Motor neuron (in vitro differentiated cells): Measurements from ENCODE around the gene ZNF576. TPM values are rescaled to one million over a fixed set of nuclear protein-coding genes. Genes with fewer than 3 reads are reported as not detected.
"Not testable (repeated sequence)": the region's sequence is repeated elsewhere in the genome, so short reads cannot be mapped to it uniquely, and the experiment has no call there.

Source experiments
- ATAC-seq, 8 experiments: fragments of 200-7000 bp; cut with Tn5 transposase; replicated peaks in 6 of 8; 2 replicates each; pipeline ENCODE4 v1.8.0; 2021; ENCODE audit warnings: mild to moderate bottlenecking in 8 of 8, moderate library complexity in 8 of 8
- H3K27ac ChIP-seq, 2 donors: fragments of 250-450 bp; sonication (Bioruptor Pico); 2 replicates each; pipeline ENCODE4 v1.9.0; 2021; ENCODE audit warnings: antibody characterized with exemption in 2 of 2, mild to moderate bottlenecking in 2 of 2, moderate library complexity in 1 of 2
- H3K4me1 ChIP-seq, 2 donors: fragments of 250-450 bp; sonication (Bioruptor Pico); replicated peaks in 1 of 2; 2 replicates each; pipeline ENCODE4 v1.6.1; 2021; ENCODE audit warnings: antibody characterized with exemption in 2 of 2, mild to moderate bottlenecking in 2 of 2, moderate library complexity in 1 of 2
- H3K4me3 ChIP-seq, 5 donors: fragments of 250-450 bp; sonication (Bioruptor Pico); 2 replicates each; pipeline ENCODE4 v1.9.0; 2021; ENCODE audit warnings: antibody characterized with exemption in 5 of 5, mild to moderate bottlenecking in 5 of 5, moderate library complexity in 4 of 5
- WGBS, 10 experiments: fragments of 450-650 bp; shearing (Covaris generic); methylation state at CpG; one replicate each; pipeline ENCODE4 v1.0.0; 2022; 5-methylcytosine and 5-hydroxymethylcytosine counted together
- in situ Hi-C, 9 experiments: fragments of 400-800 bp; cut with MboI; loops; one replicate each; pipeline ENCODE4 v1.15.0; 2021; ENCODE audit warnings: low sequenced_read_pairs in 9 of 9, low pct_unique_long_range_greater_than_20kb in 2 of 9; ENCODE audit not compliant: unreplicated experiment in 9 of 9
- total RNA-seq, 8 experiments: library from RNA; unstranded; fragments of 300-600 nt; gene quantifications; 2 replicates each; pipeline versions ENCODE4 v1.2.3 to v1.2.4, GENCODE V29; 2022

Gene ZNF576
- total RNA-seq, 8 experiments from 2014 or later = 8.0 to 19.0 (median 11.8) TPM

- WGBS, 10 experiments = 0 to 40% (median 20%) methylated on average over 1 to 4 of the region's 9 CpGs; no CpG with 5 or more reads in 5 of the 10 experiments
- in situ Hi-C loops = no loop called here
- peak overlapping the region in 1 of 2 donors; percentile 85 for H3K27ac ChIP-seq
- no peak for ATAC-seq
- H3K4me1 ChIP-seq = peaks cover 25% of the 10 kb centered on the region in 2 donors
- H3K4me3 ChIP-seq = peak overlapping the region; percentile 91 to 100 (median 97)
Observed at GRCh38 chr19:43640424-43640757, 44.0 kb downstream of the ZNF576 start.

- 0 to 100% (median 67%) methylated on average over 1 to 2 of the region's 2 CpGs; no CpG with 5 or more reads in 3 of the 10 experiments for WGBS, 10 experiments
- ATAC-seq = no peak
- no peak overlapping the region for H3K4me3 ChIP-seq
- in situ Hi-C loops = no loop called here
- H3K27ac ChIP-seq = no peak overlapping the region
- H3K4me1 ChIP-seq = peaks cover 19% of the 10 kb centered on the region in 2 donors
Observed at GRCh38 chr19:43641333-43641732, 44.9 kb downstream of the ZNF576 start.

- 35 to 100% (median 71%) methylated on average over 1 to 4 of the region's 4 CpGs; no CpG with 5 or more reads in 1 of the 10 experiments for WGBS, 10 experiments
- peaks cover 9% of the 10 kb centered on the region in 2 donors for H3K4me1 ChIP-seq
- in situ Hi-C loops = no loop called here
- H3K4me3 ChIP-seq = no peak overlapping the region
- no peak for ATAC-seq
- H3K27ac ChIP-seq = no peak overlapping the region
Observed at GRCh38 chr19:43642531-43642930, 46.1 kb downstream of the ZNF576 start.

- H3K27ac ChIP-seq = no peak overlapping the region
- 7 to 100% (median 54%) methylated on average over 1 to 3 of the region's 3 CpGs for WGBS, 10 experiments
- no peak overlapping the region for H3K4me3 ChIP-seq
- peaks cover 4 to 5% of the 10 kb centered on the region in 2 donors for H3K4me1 ChIP-seq
- in situ Hi-C loops = no loop called here
- ATAC-seq = no peak
Observed at GRCh38 chr19:43643326-43643725, 46.9 kb downstream of the ZNF576 start.

GRCh38 chr19:43644181-43644580, 47.8 kb downstream of the ZNF576 start:
- no peak overlapping the region for H3K4me3 ChIP-seq
- no peaks in the 10 kb centered on the region for H3K4me1 ChIP-seq
- in situ Hi-C loops = no loop called here
- H3K27ac ChIP-seq = no peak overlapping the region
- no peak for ATAC-seq
- 53 to 91% (median 89%) methylated on average over 2 to 11 of the region's 13 CpGs; no CpG with 5 or more reads in 5 of the 10 experiments for WGBS, 10 experiments

GRCh38 chr19:43648633-43649032, 52.2 kb downstream of the ZNF576 start:
- no peak for ATAC-seq
- Histone ChIP-seq H3K27ac (no peak overlapping the region), H3K4me1 (peaks cover 0 to 2% of the 10 kb centered on the region in 2 donors), H3K4me3 (no peak overlapping the region)
- 89 to 100% (median 100%) methylated on average over 1 to 4 of the region's 6 CpGs; no CpG with 5 or more reads in 2 of the 10 experiments for WGBS, 10 experiments
- in situ Hi-C loops = no loop called here

GRCh38 chr19:43649514-43649913, 53.1 kb downstream of the ZNF576 start:
- Histone ChIP-seq H3K4me3 (no peak overlapping the region), H3K27ac (no peak overlapping the region), H3K4me1 (peaks cover 0 to 2% of the 10 kb centered on the region in 2 donors)
- in situ Hi-C loops = no loop called here
- 67 to 98% (median 93%) methylated on average over 1 to 2 of the region's 2 CpGs; no CpG with 5 or more reads in 4 of the 10 experiments for whole genome bisulfite sequencing, 10 experiments
- no peak for ATAC-seq

GRCh38 chr19:43650276-43650675, 53.9 kb downstream of the ZNF576 start:
- in situ Hi-C loops, H3K4me1 ChIP-seq, ATAC-seq, H3K4me3 ChIP-seq, H3K27ac ChIP-seq: not testable (repeated sequence)
- 100% methylated on average over 1 to 3 of the region's 7 CpGs; no CpG with 5 or more reads in 5 of the 10 experiments for WGBS, 10 experiments

Other genes starting within 250 kb of the ZNF576 start
- gene CD177, start 242.9 kb upstream of the ZNF576 start, total RNA-seq = under 1 TPM in 2 of 8 experiments, not detected in 6; 0.24 to 0.51 TPM
- gene TEX101, start 181.7 kb upstream of the ZNF576 start, total RNA-seq = not detected
- gene LYPD3, start 131.0 kb upstream of the ZNF576 start, total RNA-seq = 1 to 10 TPM in 6 of 8 experiments, under 1 TPM in 2; 0.31 to 4.6 (median 1.1) TPM
- gene PHLDB3, start 91.8 kb upstream of the ZNF576 start, total RNA-seq = 10 to 100 TPM in 5 of 8 experiments, 1 to 10 TPM in 3; 3.9 to 17.7 (median 13.2) TPM
- 10 to 100 TPM; 11.5 to 70.2 (median 22.1) TPM for gene ETHE1, start 69.4 kb upstream of the ZNF576 start, total RNA-seq
- gene ZNF575, start 63.4 kb upstream of the ZNF576 start, total RNA-seq = 1 to 10 TPM in 4 of 8 experiments, under 1 TPM in 4; 0.46 to 2.4 (median 1.0) TPM
- 10 to 100 TPM in 7 of 8 experiments, 1 to 10 TPM in 1; 7.2 to 62.1 (median 30.1) TPM for gene XRCC1, start 21.1 kb upstream of the ZNF576 start, total RNA-seq
- 10 to 100 TPM in 2 of 8 experiments, 1 to 10 TPM in 5, under 1 TPM in 1; 0.64 to 22.4 (median 3.0) TPM for gene PINLYP, start 20.8 kb upstream of the ZNF576 start, total RNA-seq
- gene IRGQ, start 461 bp upstream of the ZNF576 start, total RNA-seq = 10 to 100 TPM; 17.2 to 46.5 (median 29.0) TPM
- gene SRRM5, start 15.5 kb downstream of the ZNF576 start, total RNA-seq = 1 to 10 TPM in 2 of 8 experiments, under 1 TPM in 6; 0.60 to 2.3 (median 0.77) TPM
- 100 to 1,000 TPM in 2 of 8 experiments, 10 to 100 TPM in 6; 17.4 to 166 (median 84.4) TPM for gene ZNF428, start 23.0 kb downstream of the ZNF576 start, total RNA-seq
- 10 to 100 TPM in 6 of 8 experiments, 1 to 10 TPM in 2; 1.0 to 91.6 (median 70.8) TPM for gene CADM4, start 43.3 kb downstream of the ZNF576 start, total RNA-seq
- 10 to 100 TPM in 2 of 8 experiments, 1 to 10 TPM in 5, under 1 TPM in 1; 0.60 to 23.6 (median 5.3) TPM for gene PLAUR, start 73.6 kb downstream of the ZNF576 start, total RNA-seq
- under 1 TPM in 4 of 8 experiments, not detected in 4; 0.05 to 0.81 (median 0.19) TPM for gene IRGC, start 119.5 kb downstream of the ZNF576 start, total RNA-seq
- gene SMG9, start 158.4 kb downstream of the ZNF576 start, total RNA-seq = 10 to 100 TPM; 15.1 to 46.1 (median 25.0) TPM
- 1 to 10 TPM in 3 of 8 experiments, under 1 TPM in 5; 0.11 to 7.4 (median 0.58) TPM for gene KCNN4, start 184.4 kb downstream of the ZNF576 start, total RNA-seq
- gene LYPD5, start 205.9 kb downstream of the ZNF576 start, total RNA-seq = 1 to 10 TPM in 4 of 8 experiments, under 1 TPM in 4; 0.05 to 2.4 (median 1.1) TPM
- gene ZNF283, start 230.7 kb downstream of the ZNF576 start, total RNA-seq = 10 to 100 TPM in 7 of 8 experiments, 1 to 10 TPM in 1; 4.0 to 36.9 (median 13.8) TPM